DND-41 (cell line): ENCODE results near the gene SARS2.

Experiments used
- ATAC-seq: fragments of 200-7000 bp; cut with Tn5 transposase; 3 replicates; pipeline ENCODE4 v1.9.1; 2021; ENCODE audit warnings: low read depth; ENCODE audit not compliant: insufficient read depth
- DNase-seq: peaks from one replicate; pipeline ENCODE4 v3.0.0-alpha.2; 2020
- H2AFZ ChIP-seq: 2 replicates; pipeline ENCODE4 v1.6.0; 2012; ENCODE audit warnings: low read depth, low read length
- H3K27ac ChIP-seq: 2 replicates; pipeline ENCODE4 v1.5.1; 2012; ENCODE audit warnings: low read length, inconsistent platforms
- H3K27me3 ChIP-seq: fragments of 200-600 bp; sonication (generic); 2 replicates; pipeline ENCODE4 v1.6.0; 2012; ENCODE audit warnings: low read length, mild to moderate bottlenecking, inconsistent platforms; ENCODE audit not compliant: insufficient read depth, poor library complexity
- H3K36me3 ChIP-seq: 2 replicates; pipeline ENCODE4 v1.5.1; 2012; ENCODE audit warnings: low read length, inconsistent platforms; ENCODE audit not compliant: insufficient read depth
- H3K4me1 ChIP-seq: 2 replicates; pipeline ENCODE4 v1.5.1; 2012; ENCODE audit warnings: mild to moderate bottlenecking, low read length; ENCODE audit not compliant: insufficient read depth
- H3K4me2 ChIP-seq: 2 replicates; pipeline ENCODE4 v1.6.0; 2012; ENCODE audit warnings: mild to moderate bottlenecking, moderate library complexity, low read length, inconsistent platforms; ENCODE audit not compliant: insufficient read depth
- H3K4me3 ChIP-seq, 2 experiments: fragments of 200-600 bp in 1 of 2; shearing (Covaris generic) in 1 of 2; 2 replicates each; pipeline ENCODE4 v1.5.1; 2012 to 2016; ENCODE audit warnings: inconsistent platforms in 2 of 2, low read length in 2 of 2, mild to moderate bottlenecking in 2 of 2, low read depth in 1 of 2, moderate library complexity in 1 of 2
- H3K79me2 ChIP-seq: 2 replicates; pipeline ENCODE4 v1.6.0; 2012; ENCODE audit warnings: low read length, inconsistent platforms; ENCODE audit not compliant: insufficient read depth
- H3K9ac ChIP-seq: 2 replicates; pipeline ENCODE4 v1.6.0; 2012; ENCODE audit warnings: low read depth, mild to moderate bottlenecking, inconsistent platforms, low read length, moderate library complexity
- H3K9me3 ChIP-seq: 2 replicates; pipeline ENCODE4 v1.5.1; 2012; ENCODE audit warnings: low read length, moderate library complexity, mild to moderate bottlenecking, inconsistent platforms; ENCODE audit not compliant: insufficient read depth, severe bottlenecking
- H4K20me1 ChIP-seq: 2 replicates; pipeline ENCODE4 v1.6.0; 2012; ENCODE audit warnings: low read length; ENCODE audit not compliant: insufficient read depth
- CTCF ChIP-seq: IDR thresholded peaks from 2 replicates; pipeline ENCODE4 v1.5.1; 2012; ENCODE audit warnings: borderline replicate concordance, low read length, moderate library complexity, mild to moderate bottlenecking; ENCODE audit not compliant: poor library complexity, severe bottlenecking; ENCODE audit errors: extremely low read depth
- EZH2 ChIP-seq: IDR thresholded peaks from 3 replicates; pipeline ENCODE4 v1.6.1; 2012; ENCODE audit warnings: borderline replicate concordance, low read depth, mild to moderate bottlenecking, moderate library complexity, low read length, inconsistent platforms; ENCODE audit not compliant: severe bottlenecking

SARS2 gene

GRCh38 chr19:38905620-38906019, 24.9 kb downstream of the SARS2 start:
- TF ChIP-seq EZH2 = no peak
- no peak for TF ChIP-seq CTCF
- H4K20me1 ChIP-seq = no peaks in the 10 kb centered on the region; the same call in 1 of the 2 replicates
- peaks cover 38% of the 10 kb centered on the region for H3K36me3 ChIP-seq
- H3K9ac ChIP-seq = no peak overlapping the region
- no peak overlapping the region for H3K4me2 ChIP-seq
- no peak overlapping the region for H2AFZ ChIP-seq
- H3K4me3 ChIP-seq = no peak overlapping the region
- peaks cover 3% of the 10 kb centered on the region for H3K9me3 ChIP-seq
- no peak overlapping the region for H3K27ac ChIP-seq
- no peak for ATAC-seq
- peaks cover 11% of the 10 kb centered on the region for H3K4me1 ChIP-seq
- no peaks in the 10 kb centered on the region for H3K27me3 ChIP-seq
- DNase-seq = no peak
- peaks cover 23% of the 10 kb centered on the region for H3K79me2 ChIP-seq

- no peak overlapping the region for H3K4me3 ChIP-seq
- no peaks in the 10 kb centered on the region for H3K27me3 ChIP-seq
- H3K79me2 ChIP-seq = peaks cover 30% of the 10 kb centered on the region
- H2AFZ ChIP-seq = no peak overlapping the region
- H3K4me2 ChIP-seq = no peak overlapping the region
- H3K36me3 ChIP-seq = peaks cover 38% of the 10 kb centered on the region
- peaks cover 18% of the 10 kb centered on the region for H3K4me1 ChIP-seq
- DNase-seq (no peak), ATAC-seq (no peak)
- peaks cover 3% of the 10 kb centered on the region for H3K9me3 ChIP-seq
- no peak overlapping the region for H3K9ac ChIP-seq
- H4K20me1 ChIP-seq = no peaks in the 10 kb centered on the region; the same call in 1 of the 2 replicates
- TF ChIP-seq EZH2 = no peak
- no peak for TF ChIP-seq CTCF
- no peak overlapping the region for H3K27ac ChIP-seq
These were observed 25.7 kb downstream of the SARS2 start for GRCh38 chr19:38904581-38905539.

- Histone ChIP-seq H3K9ac (no peak overlapping the region), H4K20me1 (peaks cover 6% of the 10 kb centered on the region), H3K79me2 (peaks cover 50% of the 10 kb centered on the region), H2AFZ (no peak overlapping the region), H3K27me3 (no peaks in the 10 kb centered on the region), H3K9me3 (peaks cover 3% of the 10 kb centered on the region), H3K36me3 (peaks cover 25% of the 10 kb centered on the region), H3K4me1 (peaks cover 34% of the 10 kb centered on the region), H3K27ac (no peak overlapping the region), H3K4me3 (peak overlapping the region in 1 of 2 experiments; percentile 61; a peak in 1 of 4 replicates), H3K4me2 (peak overlapping the region; percentile 93)
- TF ChIP-seq EZH2 (no peak), CTCF (no peak)
- DNase-seq = no peak
- ATAC-seq = no peak
These were observed 28.9 kb downstream of the SARS2 start for GRCh38 chr19:38901683-38902082.
